Urinary bladder (tissue), 4 donors: ENCODE data around the gene TNFSF8. TPM values are rescaled to one million over a fixed set of nuclear protein-coding genes. Genes with fewer than 3 reads are reported as not detected.

Source experiments
- DNase-seq: peaks from one replicate; pipeline ENCODE4 v3.0.0-alpha.2; 2015; ENCODE audit errors: extremely low spot score
- H3K27ac ChIP-seq: one replicate; pipeline ENCODE4 v1.5.1; 2013; ENCODE audit warnings: low read depth, mild to moderate bottlenecking, moderate library complexity
- H3K36me3 ChIP-seq: one replicate; pipeline ENCODE4 v1.6.1; 2013; ENCODE audit warnings: mild to moderate bottlenecking, moderate library complexity; ENCODE audit not compliant: insufficient read depth
- H3K4me1 ChIP-seq: one replicate; pipeline ENCODE4 v1.6.1; 2013; ENCODE audit warnings: mild to moderate bottlenecking, moderate library complexity; ENCODE audit not compliant: insufficient read depth
- H3K4me3 ChIP-seq: one replicate; pipeline ENCODE4 v1.5.1; 2013; ENCODE audit warnings: low read depth, low read length
- WGBS: extraction: QIAGEN DNeasy Blood & Tissue Kit; methylation state at CpG from one replicate; pipeline ENCODE4 v1.1.7; 2013; 5-methylcytosine and 5-hydroxymethylcytosine counted together
- polyA plus RNA-seq: library from polyadenylated mRNA; stranded (reverse); fragments of 200-250 nt; gene quantifications from one replicate; pipeline ENCODE4 v1.2.3, GENCODE V29; 2013
- total RNA-seq: library from RNA; depleted of rRNA; stranded (reverse); fragments of >200 nt; gene quantifications from one replicate; pipeline ENCODE4 v1.2.3, GENCODE V29; 2014
- donor health status: healthy with polysubstance abuse.
- donor health status: healthy.

TNFSF8 gene
- total RNA-seq (2.3 TPM), polyA plus RNA-seq (1.4 TPM)

GRCh38 chr9:114930056-114930812 lies at the start of gene TNFSF8:
TNFSF8 (minus strand) TSS chr9:114930591; CDS start chr9:114930303, 288 bp downstream.
- peak within 1 kb of the TSS; percentile 2 for H3K4me3 ChIP-seq
- H3K27ac ChIP-seq: peak within 1 kb of the TSS; percentile 33
- no peak for DNase-seq
- no peaks in the 10 kb centered on the region for H3K36me3 ChIP-seq
- no peaks in the 10 kb centered on the region for H3K4me1 ChIP-seq
- WGBS: 79% methylated on average over 24 of the region's 24 CpGs

GRCh38 chr9:114973216-114973615 lies 42.8 kb upstream of the TNFSF8 start:
- no peak for DNase-seq
- Histone ChIP-seq H3K27ac (no peak overlapping the region), H3K4me1 (no peaks in the 10 kb centered on the region), H3K4me3 (no peak overlapping the region), H3K36me3 (no peaks in the 10 kb centered on the region)
- WGBS: 80% methylated on average over 2 of the region's 2 CpGs

- Histone ChIP-seq H3K27ac (no peak overlapping the region), H3K4me1 (no peaks in the 10 kb centered on the region), H3K4me3 (no peak overlapping the region), H3K36me3 (no peaks in the 10 kb centered on the region)
- peak; percentile 32 for DNase-seq
- 56% methylated on average over 3 of the region's 3 CpGs for WGBS
These were observed 42.2 kb upstream of the TNFSF8 start for GRCh38 chr9:114972510-114973136.

DNA sequence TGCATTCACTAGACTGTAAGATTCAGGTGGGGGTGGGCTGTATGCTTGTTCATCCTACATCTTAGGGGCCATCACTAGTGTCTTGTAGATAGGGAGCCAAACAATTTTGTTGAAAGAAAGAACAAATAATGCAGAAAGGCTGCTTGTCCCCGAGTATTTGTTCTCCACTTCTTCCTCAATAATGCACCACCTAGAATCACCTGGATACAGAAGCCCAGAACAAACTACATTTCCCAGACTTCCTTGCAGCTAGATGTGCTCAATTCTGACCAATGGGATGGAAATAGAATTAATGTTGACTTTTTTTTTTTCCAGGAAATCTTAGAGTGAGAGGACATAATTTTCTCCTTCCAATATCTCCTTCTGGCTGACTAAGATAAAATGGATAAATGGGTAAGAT lies 38.9 kb upstream of the TNFSF8 start:
- H3K27ac ChIP-seq: no peak overlapping the region
- DNase-seq: no peak
- no peaks in the 10 kb centered on the region for H3K36me3 ChIP-seq
- H3K4me1 ChIP-seq: no peaks in the 10 kb centered on the region
- no peak overlapping the region for H3K4me3 ChIP-seq
- WGBS: 77% methylated on average over 1 of the region's 1 CpG

DNA sequence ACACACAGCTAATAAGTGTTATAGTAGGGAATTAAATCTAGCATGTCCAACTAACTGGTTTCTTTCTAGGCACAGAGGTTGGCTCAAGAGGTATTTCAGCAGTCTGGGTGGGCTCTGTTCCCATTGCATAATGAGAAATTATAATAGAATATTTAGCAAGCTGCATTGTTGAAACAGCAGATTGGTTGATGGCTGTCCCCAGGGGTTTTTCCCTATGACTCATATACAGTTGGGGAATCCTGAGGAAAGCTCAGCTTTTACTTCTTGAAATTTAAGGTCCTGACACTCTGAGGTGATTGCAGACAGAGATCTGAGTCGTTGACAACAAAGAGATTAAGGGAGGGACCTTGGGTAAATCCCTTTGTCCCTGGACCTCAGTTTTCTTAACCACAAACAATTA lies 38.3 kb upstream of the TNFSF8 start:
- DNase-seq: no peak
- Histone ChIP-seq H3K27ac (no peak overlapping the region), H3K4me3 (no peak overlapping the region), H3K4me1 (no peaks in the 10 kb centered on the region), H3K36me3 (no peaks in the 10 kb centered on the region)
- WGBS: 9% methylated on average over 1 of the region's 1 CpG

GRCh38 chr9:114965564-114965963 lies 35.2 kb upstream of the TNFSF8 start:
- no peaks in the 10 kb centered on the region for H3K36me3 ChIP-seq
- 89% methylated on average over 1 of the region's 1 CpG for WGBS
- no peak for DNase-seq
- H3K4me3 ChIP-seq: no peak overlapping the region
- no peaks in the 10 kb centered on the region for H3K4me1 ChIP-seq
- H3K27ac ChIP-seq: no peak overlapping the region

DNA sequence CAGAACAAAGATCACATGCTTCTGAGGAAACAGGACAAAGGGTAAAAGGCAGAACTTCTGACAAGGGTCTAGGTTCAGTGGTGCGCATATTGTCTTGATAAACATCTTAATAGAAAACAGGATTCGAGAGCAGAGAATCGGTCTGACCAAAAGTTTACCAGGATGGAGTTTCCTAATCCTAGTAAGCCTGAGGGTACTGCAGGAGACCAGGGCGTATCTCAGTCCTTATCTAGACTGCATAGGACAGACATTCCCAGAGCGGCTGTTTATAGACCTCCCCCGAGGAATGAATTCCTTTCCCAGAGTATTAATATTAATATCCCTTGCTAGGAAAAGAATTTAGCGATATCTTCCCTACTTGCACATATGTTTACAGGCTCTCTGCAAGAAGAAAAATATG lies 32.4 kb upstream of the TNFSF8 start:
- 80% methylated on average over 7 of the region's 7 CpGs for WGBS

DNA sequence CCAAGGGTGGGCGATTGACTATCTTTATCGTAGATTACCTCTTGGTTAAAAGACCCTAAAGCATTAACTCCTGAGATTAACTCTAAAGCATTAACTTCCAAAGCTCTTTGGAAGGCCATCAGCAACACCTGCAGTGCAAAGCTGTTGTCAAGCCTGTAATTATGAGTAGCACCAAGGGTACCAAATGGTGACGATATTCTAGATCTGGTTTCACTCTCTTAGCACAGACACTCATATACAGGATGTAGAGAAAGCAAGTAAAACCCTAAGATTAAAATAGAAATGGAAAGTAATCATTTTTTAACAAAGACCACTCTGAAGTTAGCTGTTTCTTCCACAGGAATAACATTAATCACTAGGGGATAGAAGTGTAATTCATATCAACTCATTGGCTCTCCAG lies 29.9 kb upstream of the TNFSF8 start:
- Histone ChIP-seq H3K27ac (no peak overlapping the region), H3K36me3 (no peaks in the 10 kb centered on the region), H3K4me1 (no peaks in the 10 kb centered on the region), H3K4me3 (no peak overlapping the region)
- no peak for DNase-seq
- WGBS: 85% methylated on average over 3 of the region's 3 CpGs

More for the DNA sequence above, 32.4 kb upstream of the TNFSF8 start:
- Histone ChIP-seq H3K27ac (no peak overlapping the region), H3K4me1 (no peaks in the 10 kb centered on the region), H3K4me3 (no peak overlapping the region), H3K36me3 (no peaks in the 10 kb centered on the region)
- no peak for DNase-seq

- 80% methylated on average over 2 of the region's 2 CpGs for WGBS
- Histone ChIP-seq H3K27ac (no peak overlapping the region), H3K4me1 (no peaks in the 10 kb centered on the region)
These were observed 28.4 kb upstream of the TNFSF8 start for GRCh38 chr9:114958844-114959235.

DNA sequence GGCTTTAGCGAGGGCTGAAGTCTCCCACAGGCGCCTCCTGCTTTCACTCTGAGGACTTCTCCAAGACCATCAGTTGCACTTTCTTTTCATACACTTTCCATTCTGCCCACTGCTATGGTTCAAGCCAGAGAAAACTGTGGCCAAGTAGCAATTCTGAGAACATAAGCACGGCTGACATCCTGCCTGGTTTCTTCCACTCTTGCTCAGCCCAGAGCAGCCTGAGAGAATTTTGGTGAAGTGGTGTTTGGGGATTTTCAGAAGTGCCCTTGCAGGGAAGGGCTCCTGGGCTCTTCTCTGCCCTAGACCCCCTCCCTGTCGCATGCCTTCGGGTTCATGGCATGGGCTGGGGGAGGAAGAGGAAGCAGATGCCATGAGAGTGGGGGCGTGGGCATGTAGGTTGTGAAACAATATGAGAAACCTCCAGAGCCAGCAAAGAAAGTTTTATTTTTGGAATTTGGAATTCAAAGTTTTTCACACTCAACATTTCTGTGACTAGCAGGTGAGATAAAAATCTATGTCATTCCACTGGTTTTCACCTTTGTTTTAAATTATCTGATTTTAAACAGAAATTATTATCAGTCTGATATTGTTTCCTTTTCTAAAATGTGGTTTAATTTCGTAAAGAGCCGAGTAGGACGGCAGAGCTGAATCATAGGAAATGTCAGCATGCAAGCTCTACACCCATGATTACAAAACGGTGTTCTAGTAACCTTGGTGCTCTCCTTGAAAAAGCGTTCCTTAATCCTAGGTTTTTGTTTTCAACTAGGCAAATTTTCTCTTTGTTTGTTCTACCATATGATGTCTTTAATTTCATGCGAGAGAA lies 27.8 kb upstream of the TNFSF8 start:
- DNase-seq: no peak
- Histone ChIP-seq H3K4me3 (no peak overlapping the region), H3K27ac (no peak overlapping the region), H3K4me1 (no peaks in the 10 kb centered on the region), H3K36me3 (no peaks in the 10 kb centered on the region)
- 80% methylated on average over 12 of the region's 12 CpGs for WGBS

More at GRCh38 chr9:114958844-114959235, 28.4 kb upstream of the TNFSF8 start:
- no peak for DNase-seq
- Histone ChIP-seq H3K36me3 (no peaks in the 10 kb centered on the region), H3K4me3 (no peak overlapping the region)

DNA sequence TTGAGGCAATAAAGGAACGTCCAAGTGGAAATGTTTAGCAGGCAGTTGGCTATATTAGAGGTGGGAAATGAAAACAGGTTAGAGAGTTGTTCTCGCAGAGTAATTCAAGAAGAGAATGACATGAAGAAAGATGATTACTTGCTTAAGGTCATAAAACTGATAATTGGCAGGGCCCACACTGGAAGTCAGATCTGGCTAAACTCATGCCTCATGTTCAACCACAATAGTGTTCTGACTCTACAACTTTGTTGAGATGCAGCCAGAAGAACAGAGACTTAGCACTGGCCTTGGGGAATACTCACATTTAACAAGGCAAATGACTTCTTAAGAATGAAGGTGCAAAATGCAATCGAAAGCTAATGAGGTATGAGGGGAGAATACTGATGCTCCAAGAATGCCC lies 27.2 kb upstream of the TNFSF8 start:
- Histone ChIP-seq H3K4me3 (no peak overlapping the region), H3K4me1 (no peaks in the 10 kb centered on the region), H3K36me3 (no peaks in the 10 kb centered on the region), H3K27ac (no peak overlapping the region)
- 88% methylated on average over 3 of the region's 3 CpGs for WGBS
- no peak for DNase-seq

DNA sequence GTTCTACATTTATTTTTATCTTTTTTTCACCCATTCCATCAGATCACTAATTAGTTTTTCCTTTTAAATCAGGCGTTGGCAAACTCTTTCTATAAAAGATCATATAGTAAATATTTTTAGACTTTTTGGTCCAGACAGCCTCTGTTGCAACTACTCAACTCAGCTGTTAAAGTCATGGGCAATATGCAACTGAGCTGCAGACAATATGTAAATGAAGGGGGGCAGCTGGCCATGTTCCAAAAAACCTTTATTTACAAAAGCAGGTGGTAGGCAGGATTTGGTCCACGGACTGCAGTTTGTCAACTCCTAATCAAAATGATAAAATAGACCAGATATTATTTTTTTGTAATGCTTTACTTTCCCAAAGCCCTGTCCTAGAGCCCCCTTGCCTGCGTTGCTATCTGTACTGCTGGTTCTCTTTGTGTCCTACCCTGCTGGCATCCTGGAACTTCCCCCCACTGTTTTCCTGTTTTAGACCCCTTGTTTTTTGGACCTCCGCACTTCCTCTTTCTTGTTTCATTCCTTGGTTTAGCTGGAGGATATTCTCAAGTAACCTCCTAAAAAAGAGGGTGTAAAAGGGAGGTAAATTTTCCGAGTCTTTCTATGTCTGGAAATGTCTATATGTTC lies 24.7 kb upstream of the TNFSF8 start:
- WGBS: 66% methylated on average over 5 of the region's 5 CpGs
- no peak for DNase-seq
- Histone ChIP-seq H3K36me3 (no peaks in the 10 kb centered on the region), H3K4me1 (no peaks in the 10 kb centered on the region), H3K27ac (no peak overlapping the region), H3K4me3 (no peak overlapping the region)

DNA sequence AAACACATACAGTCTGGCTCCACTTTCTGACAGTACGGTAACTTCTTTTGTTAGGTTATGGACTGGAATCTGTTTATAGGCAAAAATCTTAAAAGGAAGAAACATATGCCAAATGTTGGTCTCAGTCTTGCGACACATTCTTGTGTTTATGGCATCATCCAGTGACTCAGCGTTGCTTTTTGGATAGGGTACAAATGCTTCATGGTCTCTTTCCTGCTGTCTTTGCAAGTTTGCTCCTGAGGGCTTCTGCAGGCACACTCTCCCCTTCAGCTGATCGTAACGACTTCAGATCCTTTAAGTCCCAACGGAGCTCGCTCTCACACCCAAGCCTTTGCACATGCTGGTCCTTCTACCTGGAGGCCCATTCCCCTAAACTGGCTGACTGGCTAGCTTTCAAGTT lies 23.6 kb upstream of the TNFSF8 start:
- H3K4me3 ChIP-seq: no peak overlapping the region
- H3K4me1 ChIP-seq: no peaks in the 10 kb centered on the region
- no peaks in the 10 kb centered on the region for H3K36me3 ChIP-seq
- 34% methylated on average over 7 of the region's 7 CpGs for WGBS
- no peak for DNase-seq
- H3K27ac ChIP-seq: no peak overlapping the region
